Bronchial epithelial cell (primary cell): ENCODE measurements around the gene KIFC3. TPM values are rescaled to one million over a fixed set of nuclear protein-coding genes. Genes with fewer than 3 reads are reported as not detected.

Experiments
- DNase-seq: peaks from one replicate; pipeline ENCODE4 v3.0.0-alpha.2; 2010; ENCODE audit warnings: low read depth
- FAIRE-seq: peaks from 2 replicates; lab custom pipeline; 2011; peaks lifted over from hg19 to GRCh38; lab: Jason Lieb, UNC
- H3K27me3 ChIP-seq: 2 replicates; pipeline ENCODE4 v1.5.1; 2011; ENCODE audit warnings: low read length; ENCODE audit not compliant: control insufficient read depth, insufficient read depth
- H3K36me3 ChIP-seq: 2 replicates; pipeline ENCODE4 v1.5.1; 2011; ENCODE audit warnings: low read length; ENCODE audit not compliant: control insufficient read depth, insufficient read depth
- H3K4me3 ChIP-seq: 2 replicates; pipeline ENCODE4 v1.5.1; 2011; ENCODE audit warnings: mild to moderate bottlenecking, low read depth, low read length, control low read depth
- total RNA-seq: library from RNA; depleted of rRNA; stranded (reverse); fragments of >200 nt; gene quantifications from 2 replicates; pipeline ENCODE4 v1.2.1, GENCODE V29; 2014
- TF ChIP-seq, protein P1 (sequence below): IDR thresholded peaks from 2 replicates; pipeline ENCODE4 v1.5.1; 2011; ENCODE audit warnings: mild to moderate bottlenecking, moderate library complexity, low read length, control low read depth, inconsistent platforms; ENCODE audit not compliant: insufficient read depth, severe bottlenecking

The KIFC3 gene
- total RNA-seq, 1 donor from 2014 or later: 34.8 TPM

DNA sequence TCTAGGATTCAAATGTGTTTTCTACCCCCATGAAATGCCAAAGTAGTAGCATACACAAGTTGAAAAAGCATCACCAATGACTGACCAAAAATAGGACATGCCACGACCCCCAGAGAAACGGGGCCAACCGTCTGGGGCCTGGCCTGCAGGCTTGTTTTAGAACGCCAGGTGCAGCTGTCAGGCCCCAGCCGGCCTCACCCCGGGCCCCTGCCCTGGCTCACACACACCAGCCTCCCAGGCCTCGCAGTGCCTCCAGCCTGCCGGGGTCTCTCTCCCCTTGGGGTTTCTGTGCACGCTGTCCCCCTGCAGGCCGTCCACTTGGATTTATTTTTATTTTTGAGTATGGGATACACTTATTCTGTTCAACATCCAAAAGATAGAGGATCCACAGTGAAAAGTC, 58.8 kb downstream of the KIFC3 start:
- TF ChIP-seq, protein P1, sequence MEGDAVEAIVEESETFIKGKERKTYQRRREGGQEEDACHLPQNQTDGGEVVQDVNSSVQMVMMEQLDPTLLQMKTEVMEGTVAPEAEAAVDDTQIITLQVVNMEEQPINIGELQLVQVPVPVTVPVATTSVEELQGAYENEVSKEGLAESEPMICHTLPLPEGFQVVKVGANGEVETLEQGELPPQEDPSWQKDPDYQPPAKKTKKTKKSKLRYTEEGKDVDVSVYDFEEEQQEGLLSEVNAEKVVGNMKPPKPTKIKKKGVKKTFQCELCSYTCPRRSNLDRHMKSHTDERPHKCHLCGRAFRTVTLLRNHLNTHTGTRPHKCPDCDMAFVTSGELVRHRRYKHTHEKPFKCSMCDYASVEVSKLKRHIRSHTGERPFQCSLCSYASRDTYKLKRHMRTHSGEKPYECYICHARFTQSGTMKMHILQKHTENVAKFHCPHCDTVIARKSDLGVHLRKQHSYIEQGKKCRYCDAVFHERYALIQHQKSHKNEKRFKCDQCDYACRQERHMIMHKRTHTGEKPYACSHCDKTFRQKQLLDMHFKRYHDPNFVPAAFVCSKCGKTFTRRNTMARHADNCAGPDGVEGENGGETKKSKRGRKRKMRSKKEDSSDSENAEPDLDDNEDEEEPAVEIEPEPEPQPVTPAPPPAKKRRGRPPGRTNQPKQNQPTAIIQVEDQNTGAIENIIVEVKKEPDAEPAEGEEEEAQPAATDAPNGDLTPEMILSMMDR: no peak
- Histone ChIP-seq H3K4me3 (no peak overlapping the region), H3K27me3 (no peaks in the 10 kb centered on the region), H3K36me3 (peaks cover 17% of the 10 kb centered on the region)
- DNase-seq (no peak), FAIRE-seq (no peak)

DNA sequence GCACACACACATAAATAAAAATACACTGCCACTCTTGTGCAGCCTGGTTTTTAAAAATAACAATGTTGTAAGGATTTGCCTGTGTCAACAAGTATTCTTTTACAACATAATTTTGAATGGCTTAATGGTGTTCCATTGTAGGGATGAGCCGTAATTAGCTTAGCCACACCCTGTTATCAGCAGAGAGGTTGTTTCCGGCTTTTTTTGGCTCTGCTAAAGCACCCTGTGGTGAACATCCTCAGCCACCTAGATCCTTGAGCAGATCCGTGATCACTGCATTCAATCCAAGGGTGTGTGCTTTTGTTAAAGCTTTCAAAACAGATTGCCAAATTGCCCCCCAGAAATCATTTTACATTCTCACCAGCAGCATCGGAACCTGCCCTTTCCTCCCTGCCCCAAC, 59.7 kb downstream of the KIFC3 start:
- FAIRE-seq (no peak), DNase-seq (no peak)
- TF ChIP-seq, protein P1: no peak

DNA sequence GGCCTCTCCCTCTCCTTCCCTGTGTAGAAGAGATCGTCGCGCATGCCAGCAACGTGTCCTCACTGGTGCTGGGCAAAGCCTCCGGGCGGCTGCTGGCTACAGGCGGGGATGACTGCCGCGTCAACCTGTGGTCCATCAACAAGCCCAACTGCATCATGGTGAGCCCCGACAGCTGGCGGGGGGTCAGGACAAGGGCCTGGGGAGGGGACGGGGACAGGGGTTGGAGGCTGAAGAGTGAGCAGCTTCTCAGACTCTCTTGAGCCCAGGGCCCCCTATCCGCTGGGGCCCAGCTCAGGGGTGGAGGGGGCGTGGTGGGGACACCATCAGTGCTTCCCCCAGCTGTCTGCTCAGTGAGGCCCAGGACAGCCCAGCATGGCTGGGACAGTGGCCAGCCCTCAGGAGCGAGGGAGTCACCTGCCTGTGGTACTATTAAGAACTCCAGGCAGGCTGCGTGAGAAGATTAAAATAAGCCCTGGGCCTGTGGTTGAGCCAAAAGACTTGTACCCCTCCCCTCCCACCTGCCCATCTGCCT, 60.6 kb downstream of the KIFC3 start:
- no peak overlapping the region for H3K4me3 ChIP-seq
- H3K27me3 ChIP-seq: no peaks in the 10 kb centered on the region
- TF ChIP-seq, protein P1: no peak
- FAIRE-seq (no peak), DNase-seq (no peak)
- peaks cover 16% of the 10 kb centered on the region for H3K36me3 ChIP-seq

More for the DNA sequence above, 59.7 kb downstream of the KIFC3 start:
- Histone ChIP-seq H3K36me3 (peaks cover 17% of the 10 kb centered on the region), H3K4me3 (no peak overlapping the region), H3K27me3 (no peaks in the 10 kb centered on the region)

DNA sequence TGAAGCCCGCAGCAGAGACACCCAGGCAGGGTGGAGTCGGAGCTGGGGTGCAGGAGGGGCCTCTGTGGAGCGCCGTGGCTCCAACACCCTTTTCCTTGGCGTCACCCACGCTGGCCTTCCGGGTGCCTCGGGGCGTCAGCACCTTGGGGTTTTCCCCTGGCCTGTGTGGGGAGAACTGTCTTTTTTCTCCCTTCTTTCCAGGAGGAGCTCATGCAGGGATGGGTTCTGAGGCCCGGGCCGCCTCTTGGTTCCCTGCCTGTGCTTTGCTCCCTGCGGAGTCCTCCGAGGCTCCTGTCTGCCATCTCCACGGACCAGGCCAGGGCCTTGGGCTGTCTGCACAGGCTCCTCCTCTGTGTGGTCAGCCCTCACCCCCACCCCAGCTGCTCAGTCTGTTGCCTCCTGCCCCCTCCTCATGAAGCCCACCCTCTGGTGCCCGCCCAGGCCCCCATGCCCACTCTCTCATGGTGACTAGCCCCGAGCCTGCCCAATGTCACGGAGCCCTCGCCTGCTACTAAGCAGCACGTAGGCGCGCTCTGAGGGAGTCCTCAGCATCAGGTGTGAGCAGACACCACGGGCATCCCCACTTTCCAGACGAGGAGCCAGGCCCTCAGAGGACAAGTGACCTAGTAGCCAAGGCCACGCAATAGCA, 61.7 kb downstream of the KIFC3 start:
- Histone ChIP-seq H3K36me3 (peaks cover 16% of the 10 kb centered on the region), H3K27me3 (no peaks in the 10 kb centered on the region), H3K4me3 (no peak overlapping the region)
- FAIRE-seq (no peak), DNase-seq (no peak)
- TF ChIP-seq, protein P1: no peak

DNA sequence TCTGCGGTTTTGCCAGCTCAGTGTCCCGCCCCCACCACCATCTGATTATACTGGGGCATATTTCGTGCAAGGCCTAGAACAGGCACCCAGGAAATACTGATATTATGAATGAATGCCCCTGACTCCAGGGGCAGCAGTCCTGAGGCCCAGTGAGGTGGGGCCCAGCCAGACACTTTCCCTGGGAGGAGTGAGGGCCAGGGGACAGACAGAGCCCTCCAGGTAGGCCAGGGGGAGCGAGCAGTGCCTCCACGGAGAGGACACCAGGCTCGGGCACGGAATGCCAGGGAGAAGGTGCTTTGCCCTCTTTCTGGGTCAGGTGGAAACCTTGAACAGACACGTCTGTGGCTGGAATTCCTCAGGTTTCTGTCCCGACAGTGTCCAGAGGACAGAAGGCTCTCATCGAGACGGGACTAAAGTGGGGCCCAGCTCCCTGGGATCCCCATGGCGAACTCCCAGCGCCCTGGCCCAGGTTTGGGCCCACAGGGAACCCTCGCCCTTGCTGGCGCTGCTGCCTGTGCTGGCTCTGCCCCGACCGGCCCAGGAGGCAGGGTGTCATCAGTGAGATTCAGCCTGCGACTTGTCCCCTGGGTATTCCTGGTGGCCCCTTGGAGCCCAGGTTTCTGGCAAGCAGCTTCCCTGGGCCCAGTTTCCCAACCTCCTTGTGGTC, 62.4 kb downstream of the KIFC3 start:
- no peak overlapping the region for H3K4me3 ChIP-seq
- no peak for DNase-seq
- TF ChIP-seq, protein P1: no peak
- no peak for FAIRE-seq
- no peaks in the 10 kb centered on the region for H3K27me3 ChIP-seq
- H3K36me3 ChIP-seq: peaks cover 16% of the 10 kb centered on the region
